Bronchial epithelial cell (primary cell): ENCODE data around the gene ARL15. TPM values are rescaled to one million over a fixed set of nuclear protein-coding genes. Genes with fewer than 3 reads are reported as not detected.

ENCODE experiments used
- DNase-seq: peaks from one replicate; pipeline ENCODE4 v3.0.0-alpha.2; 2010; ENCODE audit warnings: low read depth
- FAIRE-seq: peaks from 2 replicates; lab custom pipeline; 2011; peaks lifted over from hg19 to GRCh38; lab: Jason Lieb, UNC
- H3K27me3 ChIP-seq: 2 replicates; pipeline ENCODE4 v1.5.1; 2011; ENCODE audit warnings: low read length; ENCODE audit not compliant: control insufficient read depth, insufficient read depth
- H3K36me3 ChIP-seq: 2 replicates; pipeline ENCODE4 v1.5.1; 2011; ENCODE audit warnings: low read length; ENCODE audit not compliant: control insufficient read depth, insufficient read depth
- H3K4me3 ChIP-seq: 2 replicates; pipeline ENCODE4 v1.5.1; 2011; ENCODE audit warnings: mild to moderate bottlenecking, low read depth, low read length, control low read depth
- CTCF ChIP-seq: IDR thresholded peaks from 2 replicates; pipeline ENCODE4 v1.5.1; 2011; ENCODE audit warnings: mild to moderate bottlenecking, moderate library complexity, low read length, control low read depth, inconsistent platforms; ENCODE audit not compliant: insufficient read depth, severe bottlenecking
- total RNA-seq: library from RNA; depleted of rRNA; stranded (reverse); fragments of >200 nt; gene quantifications from 2 replicates; pipeline ENCODE4 v1.2.1, GENCODE V29; 2014

Gene ARL15
- total RNA-seq, 1 donor from 2014 or later, result 13.7 TPM

GRCh38 chr5:53994148-53994547 lies 316.2 kb downstream of the ARL15 start:
- H3K27me3 ChIP-seq, result no peaks in the 10 kb centered on the region
- FAIRE-seq (no peak), DNase-seq (peak; percentile 71)
- no peak for TF ChIP-seq CTCF
- H3K36me3 ChIP-seq, result no peaks in the 10 kb centered on the region
- no peak overlapping the region for H3K4me3 ChIP-seq

GRCh38 chr5:53991942-53992341 lies 318.4 kb downstream of the ARL15 start:
- no peak for FAIRE-seq
- peak; percentile 21 for TF ChIP-seq CTCF
- Histone ChIP-seq H3K27me3 (no peaks in the 10 kb centered on the region), H3K36me3 (no peaks in the 10 kb centered on the region), H3K4me3 (no peak overlapping the region)
- DNase-seq, result no peak

GRCh38 chr5:53987101-53987500 lies 323.3 kb downstream of the ARL15 start:
- TF ChIP-seq CTCF, result no peak
- H3K4me3 ChIP-seq, result no peak overlapping the region

GRCh38 chr5:53985796-53986195 lies 324.6 kb downstream of the ARL15 start:
- FAIRE-seq (no peak), DNase-seq (no peak)
- TF ChIP-seq CTCF, result no peak
- no peak overlapping the region for H3K4me3 ChIP-seq
- no peaks in the 10 kb centered on the region for H3K36me3 ChIP-seq
- H3K27me3 ChIP-seq, result no peaks in the 10 kb centered on the region

More at GRCh38 chr5:53987101-53987500, 323.3 kb downstream of the ARL15 start:
- no peaks in the 10 kb centered on the region for H3K36me3 ChIP-seq
- no peak for FAIRE-seq
- no peak for DNase-seq
- H3K27me3 ChIP-seq, result no peaks in the 10 kb centered on the region

GRCh38 chr5:53984971-53985370 lies 325.4 kb downstream of the ARL15 start:
- Histone ChIP-seq H3K4me3 (no peak overlapping the region), H3K36me3 (no peaks in the 10 kb centered on the region), H3K27me3 (no peaks in the 10 kb centered on the region)
- DNase-seq, result no peak
- no peak for FAIRE-seq
- no peak for TF ChIP-seq CTCF
